ENCODE measurements around the gene DNMT1. TPM values are rescaled to one million over a fixed set of nuclear protein-coding genes. Genes with fewer than 3 reads are reported as not detected.
"Not testable (repeated sequence)": the region's sequence is repeated elsewhere in the genome, so short reads cannot be mapped to it uniquely, and the experiment has no call there.

DNMT1 gene
- total RNA-seq (2021), result 111 and 117 TPM in 2 replicates
- percentile 86 among the genes with signal in this experiment for Bru-seq, nascent RNA
- BruChase-seq, experiment 1, labeled RNA remaining after a 2-hour chase, result percentile 79 among the genes with signal in this experiment
- BruChase-seq, experiment 2, labeled RNA remaining after a 6-hour chase, result percentile 89 among the genes with signal in this experiment
- long read RNA-seq, full-length matches to known transcripts, result 28 of 95 reads
- long read RNA-seq, partial matches to known transcripts, result 26 of 95 reads
- long read RNA-seq, other reads (novel, unspliced or antisense), result 41 of 95 reads

GRCh38 chr19:10194500-10195198 is at the start of gene DNMT1:
DNMT1 (minus strand) TSS chr19:10194953; CDS start chr19:10194899, 54 bp downstream.
- TF ChIP-seq, protein P1, sequence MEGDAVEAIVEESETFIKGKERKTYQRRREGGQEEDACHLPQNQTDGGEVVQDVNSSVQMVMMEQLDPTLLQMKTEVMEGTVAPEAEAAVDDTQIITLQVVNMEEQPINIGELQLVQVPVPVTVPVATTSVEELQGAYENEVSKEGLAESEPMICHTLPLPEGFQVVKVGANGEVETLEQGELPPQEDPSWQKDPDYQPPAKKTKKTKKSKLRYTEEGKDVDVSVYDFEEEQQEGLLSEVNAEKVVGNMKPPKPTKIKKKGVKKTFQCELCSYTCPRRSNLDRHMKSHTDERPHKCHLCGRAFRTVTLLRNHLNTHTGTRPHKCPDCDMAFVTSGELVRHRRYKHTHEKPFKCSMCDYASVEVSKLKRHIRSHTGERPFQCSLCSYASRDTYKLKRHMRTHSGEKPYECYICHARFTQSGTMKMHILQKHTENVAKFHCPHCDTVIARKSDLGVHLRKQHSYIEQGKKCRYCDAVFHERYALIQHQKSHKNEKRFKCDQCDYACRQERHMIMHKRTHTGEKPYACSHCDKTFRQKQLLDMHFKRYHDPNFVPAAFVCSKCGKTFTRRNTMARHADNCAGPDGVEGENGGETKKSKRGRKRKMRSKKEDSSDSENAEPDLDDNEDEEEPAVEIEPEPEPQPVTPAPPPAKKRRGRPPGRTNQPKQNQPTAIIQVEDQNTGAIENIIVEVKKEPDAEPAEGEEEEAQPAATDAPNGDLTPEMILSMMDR (conservative IDR thresholded peaks at IDR 0.05), result no peak
- ChIA-PET POLR2A (ENCODE audit: unreplicated experiment) (interaction anchor here (0.6 to 2.0 kb wide), 3 partner anchors 11 to 57 kb away, joined by 3 to 10 read pairs (median 8); partner anchors contain the start of gene MRPL4), CTCF (no interaction called here)
- Histone ChIP-seq H3K9me2 (ENCODE audit: insufficient read depth) (no peaks in the 10 kb centered on the region), H3K9me3 (ENCODE audit: insufficient read depth, low read depth) (no peaks in the 10 kb centered on the region), H3K79me2 (ENCODE audit: low read depth) (peaks cover 49% of the 10 kb centered on the region), H3K36me3 (ENCODE audit: low read depth) (peaks cover 25% of the 10 kb centered on the region), H3K4me1 (replicated peaks; ENCODE audit: insufficient read depth) (peaks cover 18% of the 10 kb centered on the region), H4K20me1 (ENCODE audit: insufficient read depth) (peaks cover 16% of the 10 kb centered on the region), H3K27me3 (ENCODE audit: insufficient read depth, low read depth) (no peaks in the 10 kb centered on the region), H3K4me3 (peak within 1 kb of the TSS; percentile 87), H3K4me2 (peak within 1 kb of the TSS; percentile 80), H3F3A (ENCODE audit: insufficient read depth, low read depth) (peaks cover 38% of the 10 kb centered on the region), H3K27ac (peak within 1 kb of the TSS; percentile 2; the same call in 1 of the 2 replicates), H2AFZ (peak within 1 kb of the TSS; percentile 88)
- intact Hi-C loops (cut with micrococcal nuclease; ENCODE audit: unreplicated experiment), result loop anchor here (5.0 kb wide), 2 partner anchors 38 to 58 kb away; partner anchors contain the start of genes MRPL4 and S1PR2
- BruUV-seq (replicated peaks), result no TSS peak
- DNase-seq, result peak; percentile 88 to 97

- Histone ChIP-seq H4K20me1 (ENCODE audit: insufficient read depth) (no peaks in the 10 kb centered on the region), H3K9me2 (ENCODE audit: insufficient read depth) (no peaks in the 10 kb centered on the region), H3K79me2 (ENCODE audit: low read depth) (no peaks in the 10 kb centered on the region), H3K27ac (no peak overlapping the region), H3K36me3 (ENCODE audit: low read depth) (no peaks in the 10 kb centered on the region), H3K27me3 (ENCODE audit: insufficient read depth, low read depth) (no peaks in the 10 kb centered on the region), H3K4me3 (no peak overlapping the region), H3F3A (ENCODE audit: insufficient read depth, low read depth) (peaks cover 16% of the 10 kb centered on the region; the same call in 1 of the 2 replicates), H3K4me1 (replicated peaks; ENCODE audit: insufficient read depth) (peaks cover 16% of the 10 kb centered on the region; the same call in 1 of the 2 replicates), H2AFZ (no peak overlapping the region), H3K9me3 (ENCODE audit: insufficient read depth, low read depth) (no peaks in the 10 kb centered on the region), H3K4me2 (no peak overlapping the region)
- intact Hi-C loops (cut with micrococcal nuclease; ENCODE audit: unreplicated experiment), result no loop called here
- no peak for DNase-seq
- TF ChIP-seq, protein P1 (conservative IDR thresholded peaks at IDR 0.05), result no peak
- no peak for TF ChIP-seq EZH2 (IDR thresholded peaks at IDR 0.05; ENCODE audit: low read depth)
- ChIA-PET POLR2A (ENCODE audit: unreplicated experiment) (no interaction called here), CTCF (no interaction called here)
- no TSS peak for BruUV-seq (replicated peaks)
Observed at GRCh38 chr19:10243606-10244005, 48.9 kb upstream of the DNMT1 start.

DNA sequence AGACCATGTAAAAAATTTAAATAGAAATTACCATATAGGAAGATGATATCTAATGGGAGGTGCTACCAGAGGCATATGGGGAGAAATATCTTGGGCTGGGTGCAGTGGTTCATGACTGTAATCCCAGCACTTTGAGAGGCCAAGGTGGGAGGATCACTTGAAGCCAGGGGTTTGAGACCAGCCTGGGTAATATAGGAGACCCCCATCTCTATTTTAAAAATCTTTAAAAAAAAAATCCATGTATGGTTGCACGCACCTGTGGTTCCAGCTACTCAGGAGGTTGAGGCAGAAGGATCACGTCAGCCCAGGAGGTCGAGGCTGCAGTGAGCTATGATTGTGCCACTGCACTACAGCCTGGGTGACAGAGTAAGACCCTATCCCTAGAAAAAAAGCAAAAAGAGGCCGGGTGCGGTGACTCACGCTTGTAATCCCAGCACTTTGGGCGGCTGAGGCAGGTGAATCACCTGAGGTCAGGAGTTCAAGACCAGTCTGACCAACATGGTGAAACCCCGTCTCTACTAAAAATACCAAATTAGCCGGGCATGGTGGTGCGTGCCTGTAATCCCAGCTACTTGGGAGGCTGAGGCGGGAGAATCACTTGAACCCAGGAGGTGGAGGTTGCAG is 47.2 kb upstream of the DNMT1 start:
- H3K4me2 ChIP-seq, result 0 out of 2 replicates have a peak overlapping the region, but pooled peaks have one; percentile 9
- H3K27me3 ChIP-seq (ENCODE audit: insufficient read depth, low read depth); H3K27ac ChIP-seq; H3K36me3 ChIP-seq (ENCODE audit: low read depth); H2AFZ ChIP-seq; H3K79me2 ChIP-seq (ENCODE audit: low read depth); H4K20me1 ChIP-seq (ENCODE audit: insufficient read depth); H3K9me2 ChIP-seq (ENCODE audit: insufficient read depth); intact Hi-C loops (cut with micrococcal nuclease; ENCODE audit: unreplicated experiment); BruUV-seq (replicated peaks); CTCF ChIA-PET; POLR2A ChIA-PET (ENCODE audit: unreplicated experiment); H3K9me3 ChIP-seq (ENCODE audit: insufficient read depth, low read depth); H3K4me3 ChIP-seq: not testable (repeated sequence)
- peaks cover 22% of the 10 kb centered on the region; the same call in 1 of the 2 replicates for H3K4me1 ChIP-seq (replicated peaks; ENCODE audit: insufficient read depth)
- H3F3A ChIP-seq (ENCODE audit: insufficient read depth, low read depth), result peaks cover 12% of the 10 kb centered on the region; the same call in 1 of the 2 replicates
- peak in 1 of 2 experiments; percentile 51 for DNase-seq
